Transverse colon (tissue), 4 donors: ENCODE results near the gene GALNT6. TPM values are rescaled to one million over a fixed set of nuclear protein-coding genes. Genes with fewer than 3 reads are reported as not detected.

Experiments
- DNase-seq: peaks from one replicate; pipeline ENCODE4 v3.0.0-alpha.2; 2019
- H3K27ac ChIP-seq, 4 donors: fragments of 200-600 bp; sonication (generic); 2 replicates each; pipeline ENCODE4 v1.5.1; 2016 to 2018; ENCODE audit warnings: inconsistent platforms in 4 of 4
- H3K27me3 ChIP-seq: fragments of 200-600 bp; sonication (generic); 2 replicates; pipeline ENCODE4 v1.5.1; 2017; ENCODE audit warnings: inconsistent platforms
- H3K36me3 ChIP-seq, 4 donors: fragments of 200-600 bp; sonication (generic); 2 replicates each; pipeline ENCODE4 v1.5.1; 2017 to 2019; ENCODE audit warnings: inconsistent platforms in 4 of 4
- H3K4me1 ChIP-seq, 4 donors: fragments of 200-600 bp; sonication (generic); 2 replicates each; pipeline ENCODE4 v1.5.1; 2017 to 2020; ENCODE audit warnings: inconsistent platforms in 4 of 4
- H3K4me3 ChIP-seq, 4 donors: fragments of 200-600 bp; sonication (generic); 1 replicate in 1 of 4; 2 replicates in 3 of 4; pipeline versions ENCODE4 v1.5.1 to v1.6.1; 2017 to 2019; ENCODE audit warnings: inconsistent platforms in 4 of 4
- H3K9me3 ChIP-seq, 2 donors: fragments of 200-600 bp; sonication (generic); 2 replicates each; pipeline ENCODE4 v1.5.1; 2017 to 2019; ENCODE audit warnings: inconsistent platforms in 2 of 2
- EP300 ChIP-seq: sonication (generic); formaldehyde crosslinking; IDR thresholded peaks from one replicate; pipeline ENCODE4 v1.6.1; 2017; ENCODE audit warnings: antibody characterized with exemption, low read depth
- POLR2A ChIP-seq: fragments of 450-650 bp; IDR thresholded peaks from one replicate; pipeline ENCODE4 v1.6.1; 2016; ENCODE audit warnings: antibody characterized with exemption, mild to moderate bottlenecking, moderate library complexity
- POLR2AphosphoS5 ChIP-seq, 3 donors: sonication (generic); formaldehyde crosslinking; IDR thresholded peaks; one replicate each; pipeline ENCODE4 v1.6.1; 2016; ENCODE audit warnings: antibody characterized with exemption in 3 of 3
- WGBS, 2 donors: methylation state at CpG; one replicate each; pipeline ENCODE4 v1.1.5; 2018; ENCODE audit warnings: low coverage in 1 of 2; 5-methylcytosine and 5-hydroxymethylcytosine counted together
- in situ Hi-C, 4 donors: fragments of 200-750 bp; cut with MboI; loops; one replicate each; pipeline versions ENCODE4 v1.15.0 to v1.15.1; 2017; ENCODE audit warnings: low sequenced_read_pairs in 3 of 4, low pct_ligation_motif_present in 1 of 4, low pct_unique_long_range_greater_than_20kb in 1 of 4
- intact Hi-C: fragments of 100-400 bp; cut with DNase I; formaldehyde crosslinking; loops from one replicate; pipeline ENCODE4 v1.15.1; 2023; ENCODE audit warnings: low total_unique reads
- total RNA-seq, 4 donors: library from RNA; depleted of rRNA; stranded (reverse); fragments of >200 nt; gene quantifications; one replicate each; pipeline ENCODE4 v1.1.0, GENCODE V29; 2016
- TF ChIP-seq, protein P1 (sequence below), 5 experiments: fragments of 200-600 bp in 3 of 5; fragments of 450-650 bp in 2 of 5; sonication (generic) in 3 of 5; IDR thresholded peaks; 1 replicate in 2 of 5; 2 replicates in 3 of 5; pipeline ENCODE4 v1.5.1; 2016 to 2017; ENCODE audit warnings: antibody characterized with exemption in 5 of 5, inconsistent platforms in 3 of 5, mild to moderate bottlenecking in 2 of 5, moderate library complexity in 1 of 5

The GALNT6 gene
- total RNA-seq, 4 donors from 2014 or later, result 17.5 to 52.7 (median 26.8) TPM

DNA sequence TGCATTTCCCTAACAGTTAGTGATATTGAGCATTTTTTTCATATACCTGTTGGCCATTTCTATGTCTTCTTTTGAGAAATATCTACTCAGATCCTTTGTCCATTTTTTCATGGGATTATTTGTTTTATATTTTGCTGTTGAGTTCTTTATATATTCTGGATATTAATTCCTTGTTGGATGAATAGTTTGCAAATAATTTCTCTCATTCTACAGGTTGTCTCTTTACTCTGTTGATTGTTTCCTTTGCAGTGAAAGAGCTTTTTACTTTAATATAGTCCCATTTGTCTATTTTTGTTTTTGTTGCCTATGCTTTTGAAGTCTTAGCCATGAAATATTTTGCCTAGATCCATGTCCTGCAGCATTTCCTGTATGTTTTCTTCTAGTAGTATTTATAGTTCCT, 21.9 kb upstream of the GALNT6 start:
- in situ Hi-C loops, result no loop called here
- no peak overlapping the region for H3K4me3 ChIP-seq
- intact Hi-C loops, result no loop called here

DNA sequence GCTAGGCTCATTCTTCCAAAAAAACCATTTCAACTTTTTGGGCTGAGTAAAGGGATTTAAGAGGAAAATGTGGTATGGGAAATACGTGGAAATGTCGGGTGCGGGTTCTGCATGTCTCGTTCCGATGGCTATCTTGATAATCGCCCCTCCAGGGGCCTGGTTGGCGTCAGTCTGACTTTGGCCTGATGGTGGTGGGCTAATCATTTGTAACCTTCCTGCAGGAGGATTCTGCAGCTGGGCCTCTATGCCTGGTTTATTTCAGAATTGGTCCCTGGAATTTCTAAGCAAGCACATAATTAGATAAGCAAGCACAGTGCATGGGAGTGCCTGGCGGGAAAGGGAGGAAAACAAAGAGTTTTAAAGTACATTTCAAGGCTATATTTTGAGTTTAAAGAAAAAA, 18.6 kb upstream of the GALNT6 start:
- no peak for DNase-seq
- Histone ChIP-seq H3K4me3 (no peak overlapping the region), H3K9me3 (no peaks in the 10 kb centered on the region), H3K36me3 (no peaks in the 10 kb centered on the region), H3K27me3 (no peaks in the 10 kb centered on the region), H3K4me1 (peaks cover 0 to 22% (median 14%) of the 10 kb centered on the region in 4 donors), H3K27ac (no peak overlapping the region)
- intact Hi-C loops, result no loop called here
- TF ChIP-seq POLR2A (no peak), EP300 (no peak), POLR2AphosphoS5 (IDR thresholded peaks at IDR 0.05) (no peak)
- TF ChIP-seq, protein P1, sequence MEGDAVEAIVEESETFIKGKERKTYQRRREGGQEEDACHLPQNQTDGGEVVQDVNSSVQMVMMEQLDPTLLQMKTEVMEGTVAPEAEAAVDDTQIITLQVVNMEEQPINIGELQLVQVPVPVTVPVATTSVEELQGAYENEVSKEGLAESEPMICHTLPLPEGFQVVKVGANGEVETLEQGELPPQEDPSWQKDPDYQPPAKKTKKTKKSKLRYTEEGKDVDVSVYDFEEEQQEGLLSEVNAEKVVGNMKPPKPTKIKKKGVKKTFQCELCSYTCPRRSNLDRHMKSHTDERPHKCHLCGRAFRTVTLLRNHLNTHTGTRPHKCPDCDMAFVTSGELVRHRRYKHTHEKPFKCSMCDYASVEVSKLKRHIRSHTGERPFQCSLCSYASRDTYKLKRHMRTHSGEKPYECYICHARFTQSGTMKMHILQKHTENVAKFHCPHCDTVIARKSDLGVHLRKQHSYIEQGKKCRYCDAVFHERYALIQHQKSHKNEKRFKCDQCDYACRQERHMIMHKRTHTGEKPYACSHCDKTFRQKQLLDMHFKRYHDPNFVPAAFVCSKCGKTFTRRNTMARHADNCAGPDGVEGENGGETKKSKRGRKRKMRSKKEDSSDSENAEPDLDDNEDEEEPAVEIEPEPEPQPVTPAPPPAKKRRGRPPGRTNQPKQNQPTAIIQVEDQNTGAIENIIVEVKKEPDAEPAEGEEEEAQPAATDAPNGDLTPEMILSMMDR (IDR thresholded peaks at IDR 0.05), result no peak
- WGBS, 2 donors, result 79 to 92% methylated on average over 8 of the region's 8 CpGs
- in situ Hi-C loops, result no loop called here

More for the DNA sequence above, 21.9 kb upstream of the GALNT6 start:
- no peaks in the 10 kb centered on the region for H3K27me3 ChIP-seq
- TF ChIP-seq POLR2A (no peak), EP300 (no peak), POLR2AphosphoS5 (IDR thresholded peaks at IDR 0.05) (no peak)
- TF ChIP-seq, protein P1 (IDR thresholded peaks at IDR 0.05), result no peak
- no peak for DNase-seq
- H3K9me3 ChIP-seq, result no peaks in the 10 kb centered on the region
- no peak overlapping the region for H3K27ac ChIP-seq
- H3K36me3 ChIP-seq, result no peaks in the 10 kb centered on the region
- H3K4me1 ChIP-seq, result no peaks in the 10 kb centered on the region

DNA sequence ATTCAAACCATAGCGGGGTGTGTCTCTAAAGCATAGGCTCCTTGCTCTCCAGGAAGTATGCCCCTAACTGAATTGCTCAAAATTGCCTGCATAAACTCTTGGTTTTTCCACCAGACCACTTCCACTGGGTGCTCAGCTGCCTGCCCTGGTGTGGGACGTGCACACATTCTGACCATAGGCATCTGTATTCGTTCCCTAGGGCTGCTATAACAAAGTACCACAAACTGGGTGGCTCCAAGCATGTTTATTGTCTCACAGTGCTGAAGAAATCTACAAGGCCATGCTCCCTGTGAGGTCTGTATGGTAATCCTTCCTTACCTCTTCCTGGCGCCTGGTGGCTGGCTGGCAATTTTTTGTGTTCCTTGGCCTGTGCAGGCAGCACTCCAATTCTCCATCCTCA, 16.4 kb upstream of the GALNT6 start:
- Histone ChIP-seq H3K27me3 (no peaks in the 10 kb centered on the region), H3K27ac (no peak overlapping the region), H3K36me3 (no peaks in the 10 kb centered on the region), H3K9me3 (no peaks in the 10 kb centered on the region), H3K4me3 (no peak overlapping the region), H3K4me1 (peaks cover 0 to 26% (median 14%) of the 10 kb centered on the region in 4 donors)
- intact Hi-C loops (no loop called here), in situ Hi-C loops (no loop called here)
- 58 to 60% methylated on average over 1 to 4 of the region's 4 CpGs for WGBS, 2 donors
- no peak for DNase-seq
- TF ChIP-seq POLR2AphosphoS5 (IDR thresholded peaks at IDR 0.05), result no peak
- TF ChIP-seq, protein P1 (IDR thresholded peaks at IDR 0.05), result no peak

DNA sequence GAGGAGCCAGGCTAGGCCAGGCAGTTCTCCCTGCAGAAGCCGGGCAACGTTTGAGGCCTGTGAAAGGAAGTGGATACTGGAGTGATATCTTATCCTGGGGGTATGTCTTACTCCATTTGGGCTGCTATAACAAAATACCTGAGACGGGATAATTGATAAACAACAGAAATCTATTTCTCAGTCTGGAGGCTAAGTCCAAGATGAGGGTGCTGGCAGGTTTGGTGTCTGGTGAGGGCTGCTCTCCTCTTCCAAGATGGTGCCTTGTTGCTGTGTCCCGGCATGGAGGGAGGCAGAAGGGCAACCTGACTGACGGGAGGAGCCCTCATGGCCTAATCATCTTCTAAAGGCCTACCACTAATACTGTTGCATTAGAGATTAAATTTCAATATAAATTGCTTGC, 15.7 kb upstream of the GALNT6 start:
- Histone ChIP-seq H3K9me3 (no peaks in the 10 kb centered on the region), H3K36me3 (no peaks in the 10 kb centered on the region), H3K27me3 (no peaks in the 10 kb centered on the region), H3K4me3 (no peak overlapping the region), H3K4me1 (peaks cover 0 to 26% (median 14%) of the 10 kb centered on the region in 4 donors), H3K27ac (peak overlapping the region in 3 of 4 donors; percentile 46 to 71 (median 70))
- intact Hi-C loops, result no loop called here
- in situ Hi-C loops, result no loop called here
- DNase-seq, result no peak
- WGBS, 2 donors, result 84 to 86% methylated on average over 4 to 5 of the region's 5 CpGs
- TF ChIP-seq POLR2AphosphoS5 (IDR thresholded peaks at IDR 0.05) (no peak), POLR2A (no peak), EP300 (no peak)
- TF ChIP-seq, protein P1 (IDR thresholded peaks at IDR 0.05), result no peak
